Heart left ventricle (tissue), 16 donors: ENCODE data around the gene TSSC4. TPM values are rescaled to one million over a fixed set of nuclear protein-coding genes. Genes with fewer than 3 reads are reported as not detected.

Experiments used
- ATAC-seq, 4 donors: fragments of 200-7000 bp; cut with Tn5 transposase; one replicate each; pipeline ENCODE4 v1.9.1; 2020 to 2022; ENCODE audit warnings: moderate library complexity in 4 of 4, mild to moderate bottlenecking in 3 of 4, moderate number of reproducible peaks in 1 of 4
- DNase-seq, 5 donors: peaks; one replicate each; pipeline ENCODE4 v3.0.0-alpha.2; 2020
- H3K27ac ChIP-seq, 12 donors: fragments of 200-600 bp; sonication (generic) in 4 of 12; one replicate each; pipeline versions ENCODE4 v1.5.0 to v1.8.0; 2016 to 2022; ENCODE audit warnings: mild to moderate bottlenecking in 2 of 12
- H3K27me3 ChIP-seq, 9 donors: fragments of 200-600 bp; sonication (generic) in 2 of 9; one replicate each; pipeline versions ENCODE4 v1.5.1 to v1.8.0; 2016 to 2022; ENCODE audit warnings: mild to moderate bottlenecking in 3 of 9
- H3K36me3 ChIP-seq, 9 donors: fragments of 200-600 bp; sonication (generic) in 2 of 9; one replicate each; pipeline versions ENCODE4 v1.5.0 to v1.8.0; 2018 to 2022; ENCODE audit warnings: mild to moderate bottlenecking in 2 of 9
- H3K4me1 ChIP-seq, 12 donors: fragments of 200-600 bp; sonication (generic) in 4 of 12; one replicate each; pipeline versions ENCODE4 v1.5.0 to v1.8.0; 2016 to 2022; ENCODE audit warnings: mild to moderate bottlenecking in 3 of 12
- H3K4me3 ChIP-seq, 12 donors: fragments of 200-600 bp; sonication (generic) in 4 of 12; one replicate each; pipeline versions ENCODE4 v1.5.0 to v1.8.0; 2017 to 2022; ENCODE audit warnings: mild to moderate bottlenecking in 9 of 12, moderate library complexity in 4 of 12
- H3K9me3 ChIP-seq, 12 donors: fragments of 200-600 bp; sonication (generic) in 4 of 12; one replicate each; pipeline versions ENCODE4 v1.5.0 to v1.8.0; 2016 to 2022; ENCODE audit warnings: mild to moderate bottlenecking in 1 of 12
- POLR2A ChIP-seq, 2 donors: fragments of 450-650 bp; IDR thresholded peaks; one replicate each; pipeline ENCODE4 v1.6.1; 2017; ENCODE audit warnings: antibody characterized with exemption in 2 of 2, mild to moderate bottlenecking in 2 of 2, moderate library complexity in 2 of 2
- WGBS, 4 donors: extraction: QIAGEN DNeasy Blood & Tissue Kit in 2 of 4; methylation state at CpG; one replicate each; pipeline versions ENCODE4 v1.1.5 to v1.1.7; 2013 to 2018; 5-methylcytosine and 5-hydroxymethylcytosine counted together
- intact Hi-C, 10 donors: fragments of 100-400 bp; cut with DNase I; formaldehyde crosslinking; loops; one replicate each; pipeline versions ENCODE4 v1.11.1 to v1.14.2; 2022
- polyA plus RNA-seq, 2 donors: library from polyadenylated mRNA; stranded (reverse); fragments of 200-250 nt; gene quantifications; one replicate each; pipeline ENCODE4 v1.2.3, GENCODE V29; 2013
- total RNA-seq, 9 donors: library from RNA; depleted of rRNA in 2 of 9; stranded (reverse); fragments of >200 nt in 2 of 9; fragmentation: NEBNext Ultra II Directional in 3 of 9; extraction: Animal tissue kit (Norgen Biotek cat#: 25700) in 3 of 9; gene quantifications; one replicate each; pipeline versions ENCODE4 v1.1.0 to v1.2.4, GENCODE V29; 2016 to 2023
- TF ChIP-seq, protein P1 (sequence below), 12 donors: fragments of 200-600 bp; sonication (generic) in 4 of 12; IDR thresholded peaks; one replicate each; pipeline versions ENCODE4 v1.5.0 to v1.8.0; 2018 to 2022; ENCODE audit warnings: antibody characterized with exemption in 12 of 12, mild to moderate bottlenecking in 5 of 12
- donor health status: ischemic (EF 13 %, LVEDD 7.1; RV severe dilation, severe dysfunction).
- donor health status: healthy with polysubstance abuse.
- donor health status: DM: no; HTN: yes; CAD: no.
- donor health status: DM: no; HTN: no; CAD: no.
- donor health status: ischemic (EF 25% LVEDD 6.9; RV normal size, moderate dysfunction).
- donor health status: ischemic (EF 25% LVEDD 5.7; RV mildly dilated, moderate dysfunction).
- donor health status: healthy.
- donor health status: DM: yes; HTN: yes; CAD: no.
- donor health status: ischemic (EF 35%, LVEDD 5.7; RV mildly dilated, moderate dysfunction).
- donor health status: nonischemic (EF 11% LVEDD 7.7; RV severe dilation, severe dysfunction).
- donor health status: DM: yes; HTN: yes; CAD: no.
- donor health status: PGD.
- donor health status: ischemic (EF 29% LVEDD 5.4; RV normal size, mild dysfunction).
- donor health status: nonischemic (EF 23%, LVEDD 6.1; RV moderate dilation, normal function).

TSSC4 gene
- total and polyA plus RNA-seq, 11 donors: 23.4 to 75.9 (median 37.2) TPM

DNA sequence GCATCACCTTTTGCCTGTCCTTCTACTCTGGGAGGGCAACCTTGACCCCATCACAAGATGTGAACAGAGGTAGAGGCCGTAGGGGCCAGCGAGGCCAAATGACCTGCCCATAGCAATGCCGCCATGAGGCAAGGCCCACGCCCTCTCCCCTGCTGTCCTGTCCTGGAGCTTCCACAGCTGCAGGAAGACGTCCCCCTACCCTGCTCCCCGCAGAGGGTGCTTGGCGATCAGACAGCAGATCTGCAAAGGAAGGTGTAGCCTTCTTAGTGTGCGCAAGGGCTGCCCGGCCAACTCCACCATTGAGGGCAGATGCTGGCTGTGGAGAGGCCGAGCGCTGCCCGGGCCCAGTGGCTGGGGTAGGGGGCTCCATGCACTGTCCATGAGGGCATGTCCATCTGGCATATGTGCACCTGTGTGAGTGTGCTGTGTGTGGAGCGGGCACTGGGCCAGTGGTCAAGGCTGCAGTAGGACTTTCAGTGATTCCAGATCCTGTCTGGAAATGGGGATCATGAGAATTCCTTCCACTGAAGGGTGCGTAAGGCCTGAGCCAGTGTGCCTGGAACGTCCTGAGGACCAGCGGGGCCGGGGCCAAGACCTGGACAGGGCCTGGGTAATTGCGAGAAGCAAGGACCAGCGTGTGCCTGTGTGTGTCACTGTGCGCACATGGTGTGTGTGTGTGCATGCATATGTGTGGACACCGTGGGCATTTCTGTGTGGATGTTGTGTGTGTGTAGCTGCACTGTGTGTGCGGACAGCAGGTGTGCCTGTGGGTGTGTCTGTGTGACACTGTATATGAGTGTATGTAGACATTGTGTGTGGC lies 32.8 kb downstream of the TSSC4 start:
- H3K27ac ChIP-seq: no peak overlapping the region
- 89 to 90% (median 90%) methylated on average over 10 to 22 of the region's 22 CpGs for WGBS, 4 donors
- no peaks in the 10 kb centered on the region for H3K4me1 ChIP-seq
- no peaks in the 10 kb centered on the region for H3K36me3 ChIP-seq
- DNase-seq: peak in 2 of 5 donors; percentile 17 to 46
- no peaks in the 10 kb centered on the region for H3K9me3 ChIP-seq
- no peak for TF ChIP-seq POLR2A (IDR thresholded peaks at IDR 0.05)
- TF ChIP-seq, protein P1, sequence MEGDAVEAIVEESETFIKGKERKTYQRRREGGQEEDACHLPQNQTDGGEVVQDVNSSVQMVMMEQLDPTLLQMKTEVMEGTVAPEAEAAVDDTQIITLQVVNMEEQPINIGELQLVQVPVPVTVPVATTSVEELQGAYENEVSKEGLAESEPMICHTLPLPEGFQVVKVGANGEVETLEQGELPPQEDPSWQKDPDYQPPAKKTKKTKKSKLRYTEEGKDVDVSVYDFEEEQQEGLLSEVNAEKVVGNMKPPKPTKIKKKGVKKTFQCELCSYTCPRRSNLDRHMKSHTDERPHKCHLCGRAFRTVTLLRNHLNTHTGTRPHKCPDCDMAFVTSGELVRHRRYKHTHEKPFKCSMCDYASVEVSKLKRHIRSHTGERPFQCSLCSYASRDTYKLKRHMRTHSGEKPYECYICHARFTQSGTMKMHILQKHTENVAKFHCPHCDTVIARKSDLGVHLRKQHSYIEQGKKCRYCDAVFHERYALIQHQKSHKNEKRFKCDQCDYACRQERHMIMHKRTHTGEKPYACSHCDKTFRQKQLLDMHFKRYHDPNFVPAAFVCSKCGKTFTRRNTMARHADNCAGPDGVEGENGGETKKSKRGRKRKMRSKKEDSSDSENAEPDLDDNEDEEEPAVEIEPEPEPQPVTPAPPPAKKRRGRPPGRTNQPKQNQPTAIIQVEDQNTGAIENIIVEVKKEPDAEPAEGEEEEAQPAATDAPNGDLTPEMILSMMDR (IDR thresholded peaks at IDR 0.05): no peak
- no peaks in the 10 kb centered on the region for H3K27me3 ChIP-seq
- intact Hi-C loops: loop anchor here in 1 of 10 donors (2.0 kb wide), 1 partner anchor 461 kb away; no protein-coding TSS in a partner anchor
- no peak overlapping the region for H3K4me3 ChIP-seq
- ATAC-seq: peak in 2 of 4 donors; percentile 7 to 27

DNA sequence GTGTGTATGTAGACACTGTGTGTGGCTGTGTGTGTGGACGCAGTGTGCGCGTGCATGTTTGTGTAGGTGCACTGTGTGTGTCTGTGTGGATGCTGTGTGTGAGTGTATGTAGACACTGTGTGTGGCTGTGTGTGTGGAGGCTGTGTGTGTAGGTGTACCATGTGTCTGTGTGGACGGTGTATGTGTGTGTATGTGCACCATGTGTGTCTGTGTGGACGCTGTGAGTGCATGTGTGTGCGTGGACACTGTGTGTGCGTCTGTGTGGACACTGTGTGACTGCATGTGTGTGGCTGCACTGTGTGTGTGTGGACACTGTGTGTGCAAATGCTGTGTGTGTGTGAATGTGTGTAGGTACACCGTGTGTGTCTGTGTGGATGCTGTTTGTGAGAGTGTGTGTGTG lies 33.5 kb downstream of the TSSC4 start:
- H3K27ac ChIP-seq: no peak overlapping the region
- no peaks in the 10 kb centered on the region for H3K27me3 ChIP-seq
- peak in 1 of 4 donors; percentile 6 for ATAC-seq
- 81 to 96% (median 94%) methylated on average over 8 of the region's 8 CpGs for WGBS, 4 donors
- no peaks in the 10 kb centered on the region for H3K4me1 ChIP-seq
- H3K9me3 ChIP-seq: no peaks in the 10 kb centered on the region
- intact Hi-C loops: no loop called here
- no peaks in the 10 kb centered on the region for H3K36me3 ChIP-seq
- peak in 1 of 5 donors; percentile 41 for DNase-seq
- H3K4me3 ChIP-seq: no peak overlapping the region
- no peak for TF ChIP-seq POLR2A (IDR thresholded peaks at IDR 0.05)
- TF ChIP-seq, protein P1 (IDR thresholded peaks at IDR 0.05): no peak

DNA sequence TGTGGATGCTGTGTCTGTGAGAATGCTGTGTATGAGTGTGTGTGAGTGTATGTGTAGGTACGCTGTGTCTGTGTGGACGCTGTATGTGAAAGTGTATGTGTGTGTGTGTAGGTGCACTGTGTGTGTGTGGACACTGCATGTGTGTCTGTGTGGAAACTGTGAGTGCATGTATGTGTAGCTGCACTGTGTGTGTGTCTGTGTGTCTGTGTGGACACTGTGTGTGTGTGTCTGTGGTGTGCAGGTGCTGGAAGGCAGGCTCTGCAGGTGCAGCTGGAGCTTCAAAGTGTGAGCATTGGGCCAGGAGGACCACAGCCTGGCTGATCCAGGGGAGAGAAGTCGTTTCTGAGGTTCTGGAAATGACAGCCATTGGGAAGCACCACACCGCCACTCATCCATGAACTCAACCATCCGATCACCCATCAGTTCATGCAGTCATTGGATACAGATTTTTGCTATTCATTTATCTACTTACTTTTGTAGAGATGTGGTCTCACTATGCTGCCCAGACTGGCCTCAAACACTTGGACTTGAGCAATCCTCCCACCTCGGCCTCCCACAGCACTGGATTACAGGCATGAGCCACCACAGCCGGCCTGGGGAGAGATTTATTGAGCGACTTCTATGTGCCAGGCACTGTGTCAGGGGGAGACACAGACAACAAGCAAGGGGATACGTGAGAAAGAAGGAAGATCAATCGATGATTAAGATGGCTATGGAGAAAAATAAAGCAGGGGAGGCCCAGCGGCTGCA lies 34.1 kb downstream of the TSSC4 start:
- no peak overlapping the region for H3K27ac ChIP-seq
- 83 to 88% (median 86%) methylated on average over 11 of the region's 11 CpGs for WGBS, 4 donors
- no peak for ATAC-seq
- no peak overlapping the region for H3K4me3 ChIP-seq
- TF ChIP-seq POLR2A (IDR thresholded peaks at IDR 0.05): no peak
- TF ChIP-seq, protein P1 (IDR thresholded peaks at IDR 0.05): no peak
- H3K36me3 ChIP-seq: no peaks in the 10 kb centered on the region
- intact Hi-C loops: no loop called here
- H3K27me3 ChIP-seq: no peaks in the 10 kb centered on the region
- peak in 1 of 5 donors; percentile 29 for DNase-seq
- no peaks in the 10 kb centered on the region for H3K4me1 ChIP-seq
- H3K9me3 ChIP-seq: peaks cover 0 to under 1% (median 0%) of the 10 kb centered on the region in 12 donors
